Superior temporal gyrus (tissue), 1 donor: Measurements from ENCODE around the gene NRTN.
"Not testable (repeated sequence)": the region's sequence is repeated elsewhere in the genome, so short reads cannot be mapped to it uniquely, and the experiment has no call there.

Source experiments
- DNase-seq: peaks from one replicate; pipeline ENCODE4 v3.0.0-alpha.2; 2016; ENCODE audit errors: extremely low spot score

Gene NRTN

GRCh38 chr19:5867201-5868136 lies 62.6 kb downstream of the NRTN start:
- DNase-seq, result no peak

- DNase-seq, result no peak
Observed at GRCh38 chr19:5870986-5871394, 66.1 kb downstream of the NRTN start.

- no peak for DNase-seq
Observed at GRCh38 chr19:5873617-5874199, 68.8 kb downstream of the NRTN start.

- not testable (repeated sequence) for DNase-seq
Observed at GRCh38 chr19:5874496-5874895, 69.6 kb downstream of the NRTN start.

- no peak for DNase-seq
Observed at GRCh38 chr19:5877427-5877826, 72.6 kb downstream of the NRTN start.

GRCh38 chr19:5877882-5878281 lies 73.0 kb downstream of the NRTN start:
- DNase-seq, result no peak
